ENCODE data around the gene TIE1.

Gene TIE1

DNA sequence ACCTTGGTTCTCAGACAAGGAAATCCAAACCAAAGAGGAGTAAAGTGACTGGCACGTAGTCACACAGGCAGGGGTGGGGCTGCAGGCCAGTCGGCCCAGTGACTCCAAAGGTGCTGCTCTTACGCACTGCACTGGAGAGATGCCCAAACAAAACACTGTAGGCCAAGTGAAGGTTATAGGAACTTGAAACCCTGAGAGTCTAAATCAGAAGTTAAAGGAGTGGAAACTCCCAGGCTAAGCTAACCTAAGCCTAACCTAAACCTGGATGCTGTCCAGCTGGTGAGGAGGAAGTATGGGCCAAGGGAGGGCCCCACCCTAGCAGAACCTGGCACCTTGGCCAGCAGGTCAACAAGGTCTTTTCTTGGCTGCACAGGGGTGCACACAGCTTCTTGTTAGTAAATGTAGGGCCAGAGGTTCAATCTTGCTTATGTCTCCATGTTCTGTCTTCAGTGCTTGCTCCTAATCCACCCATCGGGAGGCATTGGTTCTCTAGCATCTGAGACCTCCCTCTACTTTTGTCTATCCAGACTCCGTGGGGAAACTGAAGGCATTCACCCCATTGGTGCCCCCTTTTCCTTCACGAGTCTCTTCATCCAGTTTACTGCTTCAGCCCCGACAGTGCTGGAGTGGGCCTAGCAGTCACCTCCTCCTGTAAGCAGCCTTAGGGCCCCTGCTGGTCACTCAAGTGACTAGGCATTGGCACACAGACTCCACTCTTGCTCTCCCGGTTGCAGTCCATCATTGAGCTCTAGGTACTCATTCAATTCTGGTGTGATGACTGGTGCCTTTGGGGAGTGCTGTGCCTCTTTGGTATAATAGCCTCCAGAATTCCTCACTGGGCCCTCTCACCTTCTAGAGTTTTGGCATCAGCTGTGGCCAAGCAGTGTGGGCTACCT, 43.9 kb upstream of the TIE1 start:
- TF ChIP-seq, protein P1, sequence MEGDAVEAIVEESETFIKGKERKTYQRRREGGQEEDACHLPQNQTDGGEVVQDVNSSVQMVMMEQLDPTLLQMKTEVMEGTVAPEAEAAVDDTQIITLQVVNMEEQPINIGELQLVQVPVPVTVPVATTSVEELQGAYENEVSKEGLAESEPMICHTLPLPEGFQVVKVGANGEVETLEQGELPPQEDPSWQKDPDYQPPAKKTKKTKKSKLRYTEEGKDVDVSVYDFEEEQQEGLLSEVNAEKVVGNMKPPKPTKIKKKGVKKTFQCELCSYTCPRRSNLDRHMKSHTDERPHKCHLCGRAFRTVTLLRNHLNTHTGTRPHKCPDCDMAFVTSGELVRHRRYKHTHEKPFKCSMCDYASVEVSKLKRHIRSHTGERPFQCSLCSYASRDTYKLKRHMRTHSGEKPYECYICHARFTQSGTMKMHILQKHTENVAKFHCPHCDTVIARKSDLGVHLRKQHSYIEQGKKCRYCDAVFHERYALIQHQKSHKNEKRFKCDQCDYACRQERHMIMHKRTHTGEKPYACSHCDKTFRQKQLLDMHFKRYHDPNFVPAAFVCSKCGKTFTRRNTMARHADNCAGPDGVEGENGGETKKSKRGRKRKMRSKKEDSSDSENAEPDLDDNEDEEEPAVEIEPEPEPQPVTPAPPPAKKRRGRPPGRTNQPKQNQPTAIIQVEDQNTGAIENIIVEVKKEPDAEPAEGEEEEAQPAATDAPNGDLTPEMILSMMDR (IDR thresholded peaks at IDR 0.05; ENCODE audit: control insufficient read depth, insufficient read depth, low read depth, low read length, missing control alignments): no peak

DNA sequence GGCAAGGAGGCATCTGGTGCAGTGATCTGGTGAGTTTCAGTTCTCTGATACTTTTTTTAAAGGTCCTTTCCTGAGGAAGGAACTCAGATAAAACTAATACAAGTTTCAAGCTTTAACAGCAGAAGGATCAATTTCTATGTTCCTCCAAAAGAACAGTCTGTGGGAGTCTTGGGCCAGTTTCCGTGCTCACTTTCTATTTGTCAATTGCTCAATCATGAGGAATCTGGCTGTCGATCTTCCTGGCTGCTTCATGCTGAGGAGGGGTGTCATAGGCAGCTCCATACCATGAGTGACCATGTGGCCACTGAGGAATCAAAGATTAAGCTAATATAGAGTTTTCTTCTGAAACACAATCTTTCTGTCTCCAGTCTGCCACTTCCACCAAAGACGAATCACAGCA, 42.4 kb upstream of the TIE1 start:
- TF ChIP-seq, protein P1 (IDR thresholded peaks at IDR 0.05; ENCODE audit: control insufficient read depth, insufficient read depth, low read depth, low read length, missing control alignments): no peak
- H3K4me3 ChIP-seq (ENCODE audit: control insufficient read depth, low read depth, low read length): no peak overlapping the region
- DNase-seq (ENCODE audit: low read depth): no peak

More for the DNA sequence above, 43.9 kb upstream of the TIE1 start:
- no peak overlapping the region for H3K4me3 ChIP-seq (ENCODE audit: control insufficient read depth, low read depth, low read length)
- no peak for DNase-seq (ENCODE audit: low read depth)

DNA sequence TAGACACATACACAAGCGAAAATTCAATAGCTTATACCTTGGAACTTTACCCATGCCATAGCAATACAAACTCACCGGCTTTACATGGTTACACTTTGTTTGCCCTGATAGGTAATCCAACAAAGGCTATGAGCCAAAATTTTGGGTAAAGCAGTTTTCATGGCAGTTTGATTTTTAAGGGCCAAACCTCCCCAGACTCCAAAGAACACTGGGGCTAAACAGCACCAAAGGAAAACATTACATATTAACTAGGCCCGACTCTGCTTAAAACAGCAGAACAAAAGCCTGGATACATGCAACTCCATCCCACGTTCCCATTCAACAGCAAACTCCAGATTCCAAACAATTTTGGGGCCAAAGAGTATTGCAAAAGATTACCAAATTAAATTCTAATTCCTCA, 35.4 kb upstream of the TIE1 start:
- H3K4me3 ChIP-seq (ENCODE audit: control insufficient read depth, low read depth, low read length): no peak overlapping the region
- DNase-seq (ENCODE audit: low read depth): no peak
- TF ChIP-seq, protein P1 (IDR thresholded peaks at IDR 0.05; ENCODE audit: control insufficient read depth, insufficient read depth, low read depth, low read length, missing control alignments): no peak

DNA sequence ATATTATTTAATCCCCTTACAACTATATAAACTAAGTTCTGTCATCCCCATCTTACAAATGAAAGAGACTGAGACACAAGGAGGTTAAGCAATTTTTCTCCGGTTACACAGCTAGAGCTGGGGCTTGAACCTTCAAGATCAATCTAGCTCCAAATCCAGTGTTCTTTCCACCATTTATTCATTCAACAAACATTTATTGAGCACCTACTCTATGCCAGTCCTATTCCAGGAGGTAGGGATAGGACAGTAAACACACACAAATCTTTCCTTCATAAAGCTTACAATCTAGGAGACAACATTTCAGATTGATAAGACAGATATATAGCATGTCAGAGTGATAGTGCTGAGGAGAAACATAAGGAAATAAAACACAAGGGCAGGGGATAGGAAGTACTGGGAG, 33.9 kb upstream of the TIE1 start:
- DNase-seq (ENCODE audit: low read depth): no peak
- TF ChIP-seq, protein P1 (IDR thresholded peaks at IDR 0.05; ENCODE audit: control insufficient read depth, insufficient read depth, low read depth, low read length, missing control alignments): no peak
- no peak overlapping the region for H3K4me3 ChIP-seq (ENCODE audit: control insufficient read depth, low read depth, low read length)

DNA sequence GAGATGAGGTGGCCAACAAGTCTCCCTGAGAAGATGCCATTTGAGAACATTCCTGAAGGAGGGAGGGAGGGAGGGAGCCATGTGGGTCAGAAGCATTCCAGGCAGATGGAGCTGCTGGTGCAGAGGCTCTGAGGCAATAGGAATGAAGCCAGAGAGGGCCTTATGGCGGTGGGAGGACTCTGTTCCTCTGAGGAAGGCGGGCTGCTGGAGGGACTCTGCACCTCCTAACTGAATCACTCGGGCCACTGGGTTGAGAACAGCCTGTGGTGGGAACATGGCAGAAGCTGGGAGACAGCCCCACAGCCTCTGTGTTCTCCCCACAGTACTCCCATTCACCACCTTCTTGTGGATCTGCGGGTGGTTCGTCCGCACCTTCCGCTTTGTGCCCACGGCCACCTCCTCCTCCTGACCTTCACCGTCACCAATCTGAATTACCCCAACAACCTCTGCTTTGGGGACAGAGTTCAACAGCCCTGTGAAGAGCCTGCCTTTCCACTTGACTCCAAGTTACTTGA, 33.4 kb upstream of the TIE1 start:
- peak; percentile 49 for DNase-seq (ENCODE audit: low read depth)
- TF ChIP-seq, protein P1 (IDR thresholded peaks at IDR 0.05; ENCODE audit: control insufficient read depth, insufficient read depth, low read depth, low read length, missing control alignments): no peak
- no peak overlapping the region for H3K4me3 ChIP-seq (ENCODE audit: control insufficient read depth, low read depth, low read length)

DNA sequence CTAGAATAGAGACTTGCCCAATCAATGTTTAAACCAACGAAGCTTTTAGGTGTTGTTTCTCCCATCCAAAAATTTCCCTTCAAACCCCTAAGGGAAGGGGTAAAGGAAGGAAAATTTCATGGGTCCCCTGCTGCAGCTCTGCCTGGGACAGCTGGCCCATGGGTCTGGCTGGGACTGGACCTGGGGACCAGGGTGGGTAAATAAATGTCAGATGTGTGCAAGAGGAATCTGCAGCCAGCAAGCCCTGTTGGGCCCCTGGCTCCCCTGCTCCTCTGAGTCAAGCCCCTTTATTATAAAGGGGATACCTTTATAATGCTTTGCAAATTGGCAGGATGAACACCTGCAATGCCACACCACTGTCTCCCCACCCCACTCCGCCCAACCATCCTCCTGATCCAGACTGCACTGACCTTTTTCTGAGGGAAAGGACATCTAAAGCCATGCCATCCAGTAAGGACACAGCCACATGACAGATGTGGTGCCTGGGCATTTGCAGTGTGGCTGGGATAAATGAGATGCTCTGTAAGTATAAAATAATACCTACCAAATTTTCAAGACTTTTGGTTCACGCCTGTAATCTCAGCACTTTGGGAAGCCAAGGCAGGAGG, 32.9 kb upstream of the TIE1 start:
- H3K4me3 ChIP-seq (ENCODE audit: control insufficient read depth, low read depth, low read length): no peak overlapping the region
- no peak for DNase-seq (ENCODE audit: low read depth)
- TF ChIP-seq, protein P1 (IDR thresholded peaks at IDR 0.05; ENCODE audit: control insufficient read depth, insufficient read depth, low read depth, low read length, missing control alignments): no peak
